ENCODE measurements around the gene SERINC2.
A peak's percentile ranks its signal among the peaks of the same experiment; 100 is the strongest.

Gene SERINC2

GRCh38 chr1:31412732-31413404, at the start of gene SERINC2:
SERINC2 (plus strand) TSS chr1:31413213; CDS start chr1:31413266, 53 bp downstream.
- DNase-seq (ENCODE audit: low read depth in 2 of 2): no peak

- no peak for DNase-seq (ENCODE audit: low read depth in 2 of 2)
These were observed 48.3 kb upstream of the SERINC2 start for GRCh38 chr1:31364561-31365250.

- DNase-seq (ENCODE audit: low read depth in 2 of 2): no peak
These were observed 46.2 kb upstream of the SERINC2 start for GRCh38 chr1:31366796-31367195.

- no peak for DNase-seq (ENCODE audit: low read depth in 2 of 2)
These were observed 44.4 kb upstream of the SERINC2 start for GRCh38 chr1:31368611-31369107.

GRCh38 chr1:31370021-31370420, 43.0 kb upstream of the SERINC2 start:
- no peak for DNase-seq (ENCODE audit: low read depth in 2 of 2)

- DNase-seq (ENCODE audit: low read depth in 2 of 2): no peak
These were observed 42.4 kb upstream of the SERINC2 start for GRCh38 chr1:31370565-31370964.

- DNase-seq (ENCODE audit: low read depth in 2 of 2): no peak
These were observed 41.7 kb upstream of the SERINC2 start for GRCh38 chr1:31371121-31371959.

- DNase-seq (ENCODE audit: low read depth in 2 of 2): no peak
These were observed 41.0 kb upstream of the SERINC2 start for GRCh38 chr1:31372051-31372450.

GRCh38 chr1:31372751-31373055, 40.3 kb upstream of the SERINC2 start:
- no peak for DNase-seq (ENCODE audit: low read depth in 2 of 2)

GRCh38 chr1:31373056-31373896, 39.7 kb upstream of the SERINC2 start, which contains the start of gene FABP3:
FABP3 (minus strand) TSS chr1:31373076; CDS start chr1:31373014, 62 bp downstream.
- DNase-seq (ENCODE audit: low read depth in 2 of 2): peak in 1 of 2 donors; percentile 3

GRCh38 chr1:31373897-31374486, 39.0 kb upstream of the SERINC2 start:
- DNase-seq (ENCODE audit: low read depth in 2 of 2): no peak

- DNase-seq (ENCODE audit: low read depth in 2 of 2): no peak
These were observed 38.4 kb upstream of the SERINC2 start for GRCh38 chr1:31374511-31375196.

- no peak for DNase-seq (ENCODE audit: low read depth in 2 of 2)
These were observed 36.5 kb upstream of the SERINC2 start for GRCh38 chr1:31376375-31377134.

GRCh38 chr1:31377364-31377863, 35.6 kb upstream of the SERINC2 start:
- no peak for DNase-seq (ENCODE audit: low read depth in 2 of 2)

GRCh38 chr1:31378001-31378400, 35.0 kb upstream of the SERINC2 start:
- DNase-seq (ENCODE audit: low read depth in 2 of 2): no peak

- no peak for DNase-seq (ENCODE audit: low read depth in 2 of 2)
These were observed 32.8 kb upstream of the SERINC2 start for GRCh38 chr1:31380181-31380580.

- DNase-seq (ENCODE audit: low read depth in 2 of 2): no peak
These were observed 31.4 kb upstream of the SERINC2 start for GRCh38 chr1:31381394-31382294.

- DNase-seq (ENCODE audit: low read depth in 2 of 2): no peak
These were observed 30.5 kb upstream of the SERINC2 start for GRCh38 chr1:31382379-31382989.

All from stimulated activated CD8-positive, alpha-beta memory T cell treated with anti-CD3 and anti-CD28 coated beads, Interleukin-7, amount 100 ng/mL, for 4 hours (primary cell).